HCT116 (cell line): Measurements from ENCODE around the gene CDH4. TPM values are rescaled to one million over a fixed set of nuclear protein-coding genes. Genes with fewer than 3 reads are reported as not detected.

ENCODE experiments used
- ATAC-seq: fragments of 200-7000 bp; cut with Tn5 transposase; 2 replicates; pipeline ENCODE4 v1.9.1; 2020; ENCODE audit warnings: mild to moderate bottlenecking, moderate library complexity
- BruUV-seq: library from RNA; stranded (reverse); fragments of 400-500 nt; replicated peaks from 2 replicates; lab custom pipeline; 2021; lab: Mats Ljungman, UMichigan
- CTCF ChIA-PET: fragments of 300-600 bp; sonication (Branson Sonifier 250); formaldehyde crosslinking; loops from one replicate; lab custom pipeline; 2021; ENCODE audit warnings: antibody characterized with exemption; lab: Charles Lee
- POLR2A ChIA-PET: fragments of 300-600, 350-600 bp; sonication (Branson Sonifier 250); formaldehyde crosslinking; loops from one replicate; lab custom pipeline; 2021; ENCODE audit warnings: antibody characterized with exemption; lab: Charles Lee
- RAD21 ChIA-PET, 2 experiments: fragments of 300-600 bp; sonication (Branson Sonifier 250); formaldehyde crosslinking; loops; one replicate each; lab custom pipeline; 2023; ENCODE audit warnings: low total read pairs in 2 of 2; ENCODE audit not compliant: uncharacterized antibody in 2 of 2, unreplicated experiment in 2 of 2, low non-redundant PET in 1 of 2; lab: Charles Lee
- DNase-seq: peaks from one replicate; pipeline ENCODE4 v3.0.0-alpha.2; 2010; ENCODE audit warnings: low read depth, low spot score
- H2AFZ ChIP-seq: fragments of 200-600 bp; shearing (Covaris generic), sonication (generic); 2 replicates; pipeline ENCODE4 v1.6.1; 2017; ENCODE audit warnings: low read depth, mixed run types, mixed read lengths, antibody characterized with exemption, low read length; ENCODE audit not compliant: poor library complexity, severe bottlenecking
- H3K27ac ChIP-seq: 2 replicates; pipeline ENCODE4 v1.5.1; 2012; ENCODE audit warnings: low read depth, low read length
- H3K27me3 ChIP-seq: fragments of 200-600 bp; sonication (generic); 2 replicates; pipeline ENCODE4 v1.6.1; 2016; ENCODE audit warnings: mixed run types, low read length, mixed read lengths; ENCODE audit not compliant: insufficient read depth
- H3K36me3 ChIP-seq, 2 experiments: fragments of 200-500 bp in 1 of 2; fragments of 200-600 bp in 1 of 2; sonication (Bioruptor generic) in 1 of 2; sonication (generic) in 1 of 2; 2 replicates each; pipeline versions ENCODE4 v1.5.1 to v1.6.1; 2014 to 2016; ENCODE audit warnings: low read length in 2 of 2, inconsistent platforms in 1 of 2, mixed read lengths in 1 of 2, mixed run types in 1 of 2; ENCODE audit not compliant: insufficient read depth in 2 of 2, control insufficient read depth in 1 of 2
- H3K4me1 ChIP-seq, 2 experiments: fragments of 200-600 bp in 1 of 2; sonication (generic) in 1 of 2; 2 replicates each; pipeline versions ENCODE4 v1.5.1 to v1.6.1; 2012 to 2017; ENCODE audit warnings: low read length in 2 of 2, inconsistent platforms in 1 of 2, mild to moderate bottlenecking in 1 of 2, mixed read lengths in 1 of 2, mixed run types in 1 of 2, moderate library complexity in 1 of 2; ENCODE audit not compliant: insufficient read depth in 2 of 2, control insufficient read depth in 1 of 2
- H3K4me2 ChIP-seq: fragments of 200-600 bp; sonication (generic); 2 replicates; pipeline ENCODE4 v1.6.1; 2017; ENCODE audit warnings: mixed run types, low read length, mixed read lengths
- H3K4me3 ChIP-seq, 2 experiments: fragments of 200-600 bp in 1 of 2; sonication (generic) in 1 of 2; replicated peaks in 1 of 2; 2 replicates each; pipeline ENCODE4 v1.5.1; 2011 to 2016; ENCODE audit warnings: low read length in 2 of 2, control low read depth in 1 of 2, low read depth in 1 of 2, mild to moderate bottlenecking in 1 of 2, mixed read lengths in 1 of 2, mixed run types in 1 of 2
- H3K79me2 ChIP-seq: fragments of 200-600 bp; sonication (generic); 2 replicates; pipeline ENCODE4 v1.6.1; 2017; ENCODE audit warnings: mild to moderate bottlenecking, mixed run types, low read length, moderate library complexity, mixed read lengths; ENCODE audit not compliant: insufficient read depth
- H3K9ac ChIP-seq: fragments of 200-600 bp; sonication (generic); 2 replicates; pipeline ENCODE4 v1.6.1; 2016; ENCODE audit warnings: low read length, mixed read lengths
- H3K9me2 ChIP-seq: fragments of 200-600 bp; sonication (generic), shearing (Covaris generic); 2 replicates; pipeline ENCODE4 v1.6.1; 2017; ENCODE audit warnings: mixed run types, mild to moderate bottlenecking, moderate library complexity; ENCODE audit not compliant: insufficient read depth
- H3K9me3 ChIP-seq, 2 experiments: fragments of 200-500 bp in 1 of 2; fragments of 200-600 bp in 1 of 2; sonication (Bioruptor generic) in 1 of 2; sonication (generic) in 1 of 2; 2 replicates each; pipeline ENCODE4 v1.6.1; 2014 to 2017; ENCODE audit warnings: low read length in 2 of 2, mixed read lengths in 2 of 2, inconsistent platforms in 1 of 2, low read depth in 1 of 2, mild to moderate bottlenecking in 1 of 2, mixed run types in 1 of 2, moderate library complexity in 1 of 2; ENCODE audit not compliant: control insufficient read depth in 1 of 2, insufficient read depth in 1 of 2
- H4K20me1 ChIP-seq: fragments of 200-600 bp; sonication (generic), shearing (Covaris generic); 2 replicates; pipeline ENCODE4 v1.6.1; 2017; ENCODE audit warnings: mixed run types, mild to moderate bottlenecking, moderate library complexity; ENCODE audit not compliant: insufficient read depth
- CTCF ChIP-seq, 3 experiments: fragments of 200-600 bp in 1 of 3; sonication (generic) in 1 of 3; IDR thresholded peaks in 2 of 3; conservative IDR thresholded peaks in 1 of 3; 2 replicates each; pipeline ENCODE4 v1.5.1; 2012 to 2017; ENCODE audit warnings: low read depth in 2 of 3, low read length in 2 of 3, antibody characterized with exemption in 1 of 3, borderline replicate concordance in 1 of 3, control low read depth in 1 of 3, mild to moderate bottlenecking in 1 of 3, mixed read lengths in 1 of 3, mixed run types in 1 of 3, moderate library complexity in 1 of 3; ENCODE audit not compliant: insufficient read depth in 1 of 3
- EGR1 ChIP-seq: IDR thresholded peaks from 2 replicates; pipeline ENCODE4 v1.6.1; 2012; ENCODE audit warnings: low read depth
- ELF1 ChIP-seq: IDR thresholded peaks from 2 replicates; pipeline ENCODE4 v1.6.1; 2012; ENCODE audit warnings: low read depth, borderline replicate concordance
- EZH2 ChIP-seq: fragments of 200-600 bp; sonication (generic); IDR thresholded peaks from 2 replicates; pipeline ENCODE4 v1.6.1; 2017; ENCODE audit warnings: antibody characterized with exemption, mixed run types
- JUND ChIP-seq: IDR thresholded peaks from 2 replicates; pipeline ENCODE4 v1.6.1; 2012
- MAX ChIP-seq: IDR thresholded peaks from 2 replicates; pipeline ENCODE4 v1.6.1; 2012
- POLR2AphosphoS5 ChIP-seq: IDR thresholded peaks from 2 replicates; pipeline ENCODE4 v1.6.1; 2011; ENCODE audit warnings: mild to moderate bottlenecking, low read depth, low read length, moderate library complexity
- RAD21 ChIP-seq: IDR thresholded peaks from 2 replicates; pipeline ENCODE4 v1.6.1; 2012; ENCODE audit warnings: low read depth, mild to moderate bottlenecking
- SIN3A ChIP-seq: IDR thresholded peaks from 2 replicates; pipeline ENCODE4 v1.6.1; 2012; ENCODE audit warnings: low read depth
- SP1 ChIP-seq: IDR thresholded peaks from 2 replicates; pipeline ENCODE4 v1.6.1; 2012; ENCODE audit warnings: low read depth
- TCF7L2 ChIP-seq: IDR thresholded peaks from 2 replicates; pipeline ENCODE4 v1.7.0; 2011; ENCODE audit warnings: borderline replicate concordance, inconsistent platforms; ENCODE audit not compliant: insufficient read depth, insufficient read length; ENCODE audit errors: extremely low read depth
- YY1 ChIP-seq: IDR thresholded peaks from 2 replicates; pipeline ENCODE4 v1.6.1; 2011; ENCODE audit warnings: low read length, low read depth, moderate library complexity, mild to moderate bottlenecking; ENCODE audit not compliant: insufficient replicate concordance; ENCODE audit errors: extremely low read depth
- ZBTB33 ChIP-seq: IDR thresholded peaks from 2 replicates; pipeline ENCODE4 v1.6.1; 2011; ENCODE audit warnings: mild to moderate bottlenecking, low read length, moderate library complexity; ENCODE audit not compliant: insufficient replicate concordance; ENCODE audit errors: extremely low read depth
- ZNF274 ChIP-seq: fragments of 200-500 bp; sonication (Bioruptor generic); IDR thresholded peaks from 2 replicates; pipeline ENCODE4 v1.6.1; 2014; ENCODE audit warnings: mild to moderate bottlenecking, low read depth, low read length, inconsistent platforms
- intact Hi-C: fragments of 100-400 bp; cut with micrococcal nuclease; formaldehyde crosslinking; loops from 2 replicates; pipeline ENCODE4 v1.10.0; 2022
- total RNA-seq: library from RNA; stranded (reverse); gene quantifications from one replicate; pipeline ENCODE4 v1.2.1, GENCODE V29; 2021; ENCODE audit not compliant: unreplicated experiment

CDH4 gene
- total RNA-seq, 1 experiment from 2014 or later, result not detected

- intact Hi-C loops, result no loop called here
- Histone ChIP-seq H4K20me1 (no peaks in the 10 kb centered on the region), H3K9me3 (no peaks in the 10 kb centered on the region)
- TF ChIP-seq ZNF274 (no peak), EGR1 (no peak), YY1 (no peak), TCF7L2 (no peak), POLR2AphosphoS5 (no peak), SP1 (no peak), RAD21 (no peak)
- TF ChIP-seq, all 23 proteins: peak for 0
- H3K79me2 ChIP-seq, result no peaks in the 10 kb centered on the region
- POLR2A ChIA-PET, result interaction anchor here (0.7 kb wide), 1 partner anchor 307 kb away, joined by 6 read pairs; no protein-coding TSS in a partner anchor
- no peaks in the 10 kb centered on the region for H3K4me1 ChIP-seq
- no peaks in the 10 kb centered on the region for H3K9me2 ChIP-seq
- H2AFZ ChIP-seq, result no peak overlapping the region
- CTCF ChIA-PET, result no interaction called here
- no peak overlapping the region for H3K4me3 ChIP-seq
- H3K9ac ChIP-seq, result no peak overlapping the region
- ATAC-seq, result no peak
- no peaks in the 10 kb centered on the region for H3K27me3 ChIP-seq
- DNase-seq, result no peak
- H3K4me2 ChIP-seq, result no peak overlapping the region
- H3K36me3 ChIP-seq, result no peaks in the 10 kb centered on the region
- RAD21 ChIA-PET, result no interaction called here
- H3K27ac ChIP-seq, result no peak overlapping the region
- BruUV-seq, result no TSS peak
Measured at GRCh38 chr20:61891916-61892649, 640.0 kb downstream of the CDH4 start.

GRCh38 chr20:61895016-61895415 is 643.0 kb downstream of the CDH4 start:
- Histone ChIP-seq H3K4me3 (no peak overlapping the region), H3K27ac (no peak overlapping the region), H3K36me3 (no peaks in the 10 kb centered on the region), H3K27me3 (peaks cover 5% of the 10 kb centered on the region; the same call in 1 of the 2 replicates), H3K4me2 (no peak overlapping the region), H4K20me1 (no peaks in the 10 kb centered on the region), H3K4me1 (no peaks in the 10 kb centered on the region), H3K9me3 (no peaks in the 10 kb centered on the region), H3K9ac (no peak overlapping the region), H3K9me2 (no peaks in the 10 kb centered on the region), H3K79me2 (no peaks in the 10 kb centered on the region), H2AFZ (no peak overlapping the region)
- CTCF ChIA-PET, result no interaction called here
- DNase-seq (no peak), ATAC-seq (no peak)
- RAD21 ChIA-PET, result no interaction called here
- POLR2A ChIA-PET, result no interaction called here
- intact Hi-C loops, result loop anchor here (5.0 kb wide), 2 partner anchors 1838 to 1948 kb away; no protein-coding TSS in a partner anchor
- BruUV-seq, result no TSS peak
- TF ChIP-seq JUND (no peak), ZBTB33 (no peak), TCF7L2 (no peak), ELF1 (no peak), SIN3A (no peak), EZH2 (no peak), MAX (no peak), EGR1 (no peak), CTCF (IDR thresholded peaks at IDR 0.05 in 2 of 3, conservative IDR thresholded peaks at IDR 0.05 in 1 of 3; ENCODE audit: borderline replicate concordance in 1 of 3, insufficient read depth in 1 of 3, low read depth in 2 of 3, low read length in 2 of 3) (no peak)
